GM19238 (cell line): ENCODE results near the gene AIPL1.
A peak's percentile ranks its signal among the peaks of the same experiment; 100 is the strongest.

Experiments
- DNase-seq: peaks from one replicate; pipeline ENCODE4 v3.0.0; 2011; ENCODE audit warnings: low spot score; ENCODE audit not compliant: insufficient read length

Gene AIPL1

DNA sequence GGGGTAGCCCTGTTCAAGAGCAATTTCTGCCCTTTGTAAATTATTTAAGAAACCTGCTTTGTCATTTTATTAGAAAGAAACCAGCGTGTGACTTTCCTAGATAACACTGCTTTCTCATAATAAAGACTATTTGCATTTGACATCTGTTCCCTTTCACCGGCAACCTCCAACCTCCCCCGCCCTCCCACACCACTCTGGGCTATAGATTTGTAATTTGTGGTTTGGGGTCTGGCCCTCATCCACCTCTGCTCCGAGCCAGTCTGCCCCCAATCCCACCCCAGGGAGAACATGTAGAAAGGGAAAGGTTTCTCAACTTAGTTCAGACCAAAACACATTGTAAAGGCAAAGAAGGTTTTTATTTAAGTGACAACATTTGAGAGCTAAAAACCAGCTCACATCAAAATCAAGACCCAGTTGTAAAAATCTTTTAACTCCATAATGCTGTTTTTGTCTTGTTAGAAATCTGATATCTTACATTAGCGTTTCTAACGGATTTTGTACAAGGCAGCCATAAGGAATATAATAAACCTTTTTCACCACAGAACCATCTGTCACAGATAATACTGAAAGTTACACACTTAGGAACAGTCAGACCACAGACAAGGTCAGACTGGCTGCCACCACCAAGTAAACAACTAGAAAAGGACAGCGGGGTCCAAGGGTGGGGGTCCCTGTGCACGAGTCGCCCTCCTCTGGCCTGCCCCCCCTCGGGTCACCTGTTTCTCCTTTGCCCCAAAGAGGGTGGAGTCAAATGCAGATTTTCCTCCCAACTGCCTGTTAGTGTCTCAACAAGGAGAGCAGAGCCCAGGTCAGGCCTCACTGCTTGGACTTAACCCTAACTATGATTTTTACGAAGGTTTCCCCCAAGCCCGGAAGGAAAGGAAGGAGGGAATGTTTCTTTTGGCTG lies 16.3 kb upstream of the AIPL1 start:
- DNase-seq: no peak

GRCh38 chr17:6449307-6449706 lies 14.4 kb upstream of the AIPL1 start:
- no peak for DNase-seq

GRCh38 chr17:6448473-6448872 lies 13.6 kb upstream of the AIPL1 start:
- DNase-seq: no peak

GRCh38 chr17:6446516-6447100 lies 11.7 kb upstream of the AIPL1 start:
- DNase-seq: no peak

- no peak for DNase-seq
Observed at GRCh38 chr17:6444571-6445335, 9.8 kb upstream of the AIPL1 start.

- DNase-seq: peak; percentile 98
Observed at GRCh38 chr17:6443692-6444570, 9.0 kb upstream of the AIPL1 start, which contains the start of gene PIMREG. TSS of gene PIMREG (plus strand) at chr17:6444455. CDS start at chr17:6445111, 656 bp downstream.

DNA sequence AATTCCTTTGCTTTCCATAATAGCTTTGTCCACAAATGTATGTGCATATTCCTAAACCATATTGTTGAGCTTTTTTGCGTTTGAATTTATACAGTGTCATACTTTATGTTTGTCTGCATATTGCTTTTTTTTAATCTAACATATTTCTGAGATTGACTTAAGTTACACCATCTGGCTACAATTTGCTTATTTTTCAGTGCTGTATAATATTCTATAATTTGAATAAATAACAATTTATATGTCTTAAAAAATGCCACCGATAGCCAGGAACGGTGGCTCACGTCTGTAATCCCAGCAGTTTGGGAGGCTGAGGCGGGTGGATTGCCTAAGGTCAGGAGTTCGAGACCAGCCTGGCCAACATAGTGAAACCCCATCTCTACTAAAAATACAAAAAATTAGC lies 7.9 kb upstream of the AIPL1 start:
- no peak for DNase-seq

GRCh38 chr17:6439951-6440350 lies 5.0 kb upstream of the AIPL1 start:
- DNase-seq: no peak

DNA sequence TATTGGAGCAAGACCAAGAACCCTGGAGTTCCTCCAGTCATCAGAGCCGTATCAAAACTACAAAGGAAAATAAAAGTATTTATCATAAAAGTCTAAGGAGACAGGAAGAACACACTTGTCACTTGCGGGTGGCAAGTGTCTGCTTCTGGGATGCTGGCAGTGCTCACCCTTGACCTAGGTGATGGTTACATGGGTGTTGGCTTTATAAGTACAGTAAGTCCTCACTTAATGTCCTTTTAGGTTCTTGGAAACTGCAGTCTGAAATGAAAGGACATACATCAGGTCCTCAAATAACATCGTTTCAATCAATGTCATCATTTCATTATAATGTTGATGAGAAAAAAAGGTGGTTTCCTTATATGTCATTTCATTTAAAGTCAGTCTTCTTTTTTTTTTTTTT lies 3.0 kb upstream of the AIPL1 start:
- DNase-seq: no peak

DNA sequence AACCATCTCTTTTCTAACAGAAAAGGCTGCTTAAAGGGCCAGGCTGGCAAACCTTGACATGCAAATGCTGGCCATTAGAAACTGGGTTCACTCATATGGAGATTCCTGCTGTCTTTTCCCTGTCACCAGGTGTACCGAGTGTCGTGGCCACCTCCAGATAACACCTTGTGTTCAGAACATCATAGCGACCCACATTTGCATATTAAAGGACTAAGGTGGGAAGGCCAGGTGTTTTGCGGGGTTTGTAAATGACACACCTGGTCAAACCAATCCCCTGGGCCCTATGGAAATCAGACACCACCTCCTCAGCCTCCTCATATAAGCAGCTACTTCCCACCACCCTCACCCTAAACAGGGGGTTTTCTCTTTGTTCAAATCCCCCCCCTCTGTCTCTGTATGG lies 2.5 kb upstream of the AIPL1 start:
- no peak for DNase-seq

- peak; percentile 67 for DNase-seq
Observed at GRCh38 chr17:6435968-6436367, 1.0 kb upstream of the AIPL1 start.

GRCh38 chr17:6430769-6431168 lies 4.2 kb downstream of the AIPL1 start:
- no peak for DNase-seq

DNA sequence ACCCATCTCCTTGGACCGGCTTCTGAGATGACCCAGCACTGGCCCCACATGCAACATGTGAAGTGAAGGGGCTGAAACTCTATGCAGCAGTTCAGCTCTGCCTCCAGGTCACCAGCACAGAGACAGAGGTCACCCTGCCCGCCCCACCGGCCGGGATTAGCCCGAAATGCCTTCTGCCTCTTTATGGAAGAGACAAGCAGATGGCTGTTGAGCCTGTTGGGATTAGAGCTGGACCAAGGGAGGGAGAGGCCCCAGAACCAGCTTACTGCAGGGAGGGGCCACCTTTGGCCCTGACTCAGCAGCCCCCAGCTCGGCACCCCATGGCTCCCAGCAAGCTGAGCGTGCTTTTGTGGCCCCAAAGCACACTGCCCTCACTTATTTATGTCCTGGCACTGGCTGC lies 5.7 kb downstream of the AIPL1 start:
- no peak for DNase-seq

DNA sequence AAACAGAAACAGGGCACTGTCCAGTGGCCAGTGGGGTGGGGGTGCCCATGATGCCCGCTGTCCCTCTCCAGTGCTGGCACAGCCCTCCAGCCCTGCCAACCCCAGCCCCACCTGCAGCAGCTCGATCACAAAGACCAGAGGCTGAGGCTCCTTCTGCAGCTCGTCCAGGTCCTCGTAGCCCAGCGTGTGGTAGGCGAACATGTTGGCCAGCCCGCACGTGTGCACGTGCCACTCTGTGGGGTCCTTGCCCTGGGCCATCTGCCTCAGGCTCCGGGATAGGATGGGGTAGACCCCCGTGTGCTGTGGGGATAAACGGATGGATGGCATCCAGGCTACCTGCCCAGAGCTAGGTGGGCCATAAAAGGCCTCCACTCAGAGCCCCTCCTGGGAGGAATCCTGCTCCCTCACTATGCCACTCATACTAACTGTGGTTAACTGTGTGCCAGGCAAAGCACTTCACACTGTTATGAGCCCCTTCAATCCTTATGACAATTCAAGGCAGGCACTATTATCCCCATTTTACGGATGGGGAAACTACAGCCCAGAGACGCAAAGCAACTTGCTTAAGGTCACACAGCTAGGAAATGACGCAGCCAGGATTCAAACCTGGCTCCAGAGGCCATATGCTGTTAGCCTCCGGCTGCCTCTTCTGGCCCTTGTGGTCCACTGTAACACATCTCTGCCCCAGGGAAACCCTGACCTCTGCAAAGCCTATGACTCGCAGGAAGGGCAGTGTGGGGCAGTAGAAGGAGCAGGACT lies 6.5 kb downstream of the AIPL1 start:
- DNase-seq: no peak

DNA sequence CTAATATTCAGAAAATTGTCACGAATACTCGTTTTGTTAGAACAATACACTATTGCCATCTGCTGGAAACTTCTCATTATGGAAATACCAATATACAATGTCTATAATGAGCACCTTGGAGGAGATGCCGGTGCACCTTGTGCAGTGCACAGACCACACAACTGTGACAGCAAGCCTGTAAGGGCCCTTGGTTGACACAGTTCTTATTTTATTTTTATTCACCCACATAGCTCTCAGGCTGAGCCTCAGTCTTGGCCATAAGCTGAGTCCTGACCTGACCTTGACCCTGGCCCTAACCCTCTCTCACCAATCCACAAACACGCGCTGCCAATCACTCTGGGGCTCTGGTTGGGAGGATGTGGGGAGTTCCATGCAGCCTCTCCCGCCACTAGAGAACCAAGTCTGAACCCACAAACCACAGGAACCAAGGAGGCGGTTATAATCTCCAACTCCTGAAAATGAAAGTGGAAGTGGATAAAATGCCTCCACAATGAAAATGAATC lies 7.6 kb downstream of the AIPL1 start:
- peak; percentile 32 for DNase-seq

DNA sequence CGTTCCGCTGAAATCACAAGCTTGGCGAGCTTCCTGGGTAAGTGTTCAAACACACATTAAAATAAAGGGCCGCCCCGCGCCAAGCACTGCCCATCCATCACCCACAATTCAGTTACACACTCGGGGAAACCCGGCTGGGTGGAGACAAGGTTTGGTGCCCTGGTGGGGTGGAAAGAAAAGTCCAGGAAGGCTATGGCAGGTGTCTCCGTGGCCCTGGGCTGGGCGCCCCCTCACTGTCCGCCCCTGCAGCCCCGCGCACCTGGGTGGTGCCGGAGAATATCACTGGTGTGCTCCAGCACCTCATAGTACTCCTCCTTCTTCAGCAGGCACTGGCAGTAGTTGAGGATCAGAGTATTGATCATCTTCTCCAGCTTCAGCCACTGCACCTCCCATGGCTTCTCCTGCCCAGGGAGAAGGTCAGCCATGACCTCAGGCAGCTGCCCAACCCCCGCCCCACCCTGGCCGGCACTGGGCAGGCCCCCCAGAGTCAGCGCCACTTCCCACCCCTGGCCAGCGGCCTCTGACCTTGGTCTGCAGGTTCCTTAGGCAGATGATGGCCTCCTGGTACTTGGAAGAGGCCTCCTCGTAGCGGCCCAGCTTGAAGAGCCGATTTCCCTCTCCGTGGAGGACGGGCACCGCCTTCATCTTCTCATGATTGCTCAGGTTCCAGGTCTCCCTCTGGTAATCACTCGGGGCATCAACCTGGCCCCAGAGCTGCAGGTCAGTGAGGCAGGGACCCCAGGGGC lies 8.4 kb downstream of the AIPL1 start:
- DNase-seq: no peak

DNA sequence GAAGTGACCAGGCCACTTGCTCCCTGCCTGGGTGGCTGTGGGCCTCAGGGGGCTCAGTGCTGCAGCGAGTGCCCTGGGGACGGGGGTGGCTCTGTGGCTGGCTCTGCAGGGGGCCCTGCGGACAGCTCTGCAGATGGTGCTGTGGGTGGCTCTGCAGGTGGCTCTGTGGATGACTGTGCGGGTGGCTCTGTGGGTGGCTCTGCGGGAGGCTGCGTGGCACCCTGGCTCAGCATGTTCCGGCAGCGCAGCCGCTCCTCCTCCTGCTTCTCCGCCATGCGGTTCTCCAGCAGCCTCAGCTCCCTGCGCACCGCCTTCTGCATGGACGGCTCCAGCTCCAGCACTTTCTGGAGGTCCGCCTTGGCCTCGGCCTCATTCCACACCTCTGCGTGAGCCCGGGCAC lies 9.5 kb downstream of the AIPL1 start:
- no peak for DNase-seq

GRCh38 chr17:6423931-6424330 lies 11.0 kb downstream of the AIPL1 start:
- DNase-seq: no peak

DNA sequence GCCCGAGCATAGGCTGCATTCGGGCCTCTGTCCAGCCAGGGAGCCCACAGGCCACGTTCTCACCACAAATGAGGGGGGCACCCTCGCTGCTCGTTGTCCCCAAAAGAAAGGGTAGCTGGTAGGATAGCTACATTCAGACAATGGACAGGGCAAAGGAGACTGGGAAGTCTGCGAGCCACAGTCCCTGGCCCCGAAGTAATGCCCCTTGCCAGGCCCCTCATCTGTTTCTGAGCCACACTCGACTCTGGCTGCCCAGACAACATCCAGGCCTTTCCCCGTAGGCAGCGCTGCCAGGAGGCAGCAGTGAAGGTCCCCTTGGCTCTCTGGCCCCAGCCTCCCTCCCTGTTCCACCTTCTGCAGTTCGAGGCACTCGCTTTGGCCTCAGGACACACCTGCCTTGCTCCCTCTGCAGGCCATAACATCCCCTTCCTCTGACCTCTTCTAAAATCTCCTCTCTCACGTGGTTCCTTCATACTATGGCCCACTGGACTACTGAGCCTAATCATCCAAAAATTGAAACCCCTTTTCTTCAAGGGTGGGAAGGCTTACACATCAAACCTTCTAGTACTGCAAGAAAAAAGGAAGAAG lies 12.2 kb downstream of the AIPL1 start:
- no peak for DNase-seq
